OCI-LY3 (cell line): ENCODE measurements around the gene PITPNM3.

Experiments used
- H2AFZ ChIP-seq: fragments of 200-600, 300-600 bp; shearing (Covaris generic); 2 replicates; pipeline ENCODE4 v1.6.0; 2014; ENCODE audit warnings: antibody characterized with exemption, low read depth, low read length
- H3K27ac ChIP-seq: fragments of 200-600, 300-600 bp; sonication (generic); 2 replicates; pipeline ENCODE4 v1.5.1; 2014; ENCODE audit warnings: mild to moderate bottlenecking, low read length, moderate library complexity, mixed read lengths
- H3K27me3 ChIP-seq: fragments of 200-600, 300-600 bp; sonication (generic); 2 replicates; pipeline ENCODE4 v1.6.1; 2014; ENCODE audit warnings: low read depth, low read length, mixed read lengths
- H3K36me3 ChIP-seq: fragments of 200-600, 300-600 bp; sonication (generic); replicated peaks from 2 replicates; pipeline ENCODE3; 2014; ENCODE audit warnings: low read depth, low read length, mixed read lengths
- H3K4me1 ChIP-seq: fragments of 300-600, 200-600 bp; sonication (generic); 2 replicates; pipeline ENCODE4 v1.6.1; 2014; ENCODE audit warnings: low read length, mixed read lengths
- H3K4me2 ChIP-seq: fragments of 200-600, 300-600 bp; sonication (generic); 2 replicates; pipeline ENCODE4 v1.6.1; 2014; ENCODE audit warnings: low read length, mixed read lengths
- H3K4me3 ChIP-seq: fragments of 300-600, 200-600 bp; sonication (generic); 2 replicates; pipeline ENCODE4 v1.5.1; 2014; ENCODE audit warnings: antibody characterized with exemption, mild to moderate bottlenecking, low read length, moderate library complexity
- H3K79me2 ChIP-seq: fragments of 300-600, 200-600 bp; shearing (Covaris generic); 2 replicates; pipeline ENCODE4 v1.6.1; 2014; ENCODE audit warnings: mild to moderate bottlenecking, low read length, mixed read lengths
- H3K9ac ChIP-seq: fragments of 300-600, 200-600 bp; shearing (Covaris generic); 2 replicates; pipeline ENCODE4 v1.6.0; 2014; ENCODE audit warnings: mild to moderate bottlenecking, low read length, moderate library complexity
- H3K9me3 ChIP-seq: fragments of 200-600, 300-600 bp; shearing (Covaris generic); 2 replicates; pipeline ENCODE4 v1.6.1; 2014; ENCODE audit warnings: low read length, mixed read lengths; ENCODE audit not compliant: insufficient read depth
- H4K20me1 ChIP-seq: fragments of 200-600, 300-600 bp; sonication (generic); 2 replicates; pipeline ENCODE4 v1.6.1; 2016; ENCODE audit warnings: low read length, mixed read lengths; ENCODE audit not compliant: insufficient read depth
- EZH2phosphoT487 ChIP-seq: fragments of 200-600 bp; shearing (Covaris generic); IDR thresholded peaks from 2 replicates; pipeline ENCODE4 v1.6.1; 2018; ENCODE audit warnings: antibody characterized with exemption, mixed run types, low read depth
- TF ChIP-seq, protein P1 (sequence below): fragments of 200-600, 300-600 bp; sonication (generic); IDR thresholded peaks from 2 replicates; pipeline ENCODE4 v1.5.1; 2014; ENCODE audit warnings: antibody characterized with exemption, low read length, low read depth

The PITPNM3 gene

GRCh38 chr17:6439951-6440350 is 116.4 kb downstream of the PITPNM3 start:
- no peak overlapping the region for H3K4me2 ChIP-seq
- H3K9ac ChIP-seq, result no peak overlapping the region
- no peak overlapping the region for H2AFZ ChIP-seq

GRCh38 chr17:6437956-6438355 is 118.4 kb downstream of the PITPNM3 start:
- Histone ChIP-seq H3K27ac (no peak overlapping the region), H3K27me3 (peaks cover 14% of the 10 kb centered on the region), H3K79me2 (no peaks in the 10 kb centered on the region), H3K9ac (no peak overlapping the region), H3K9me3 (no peaks in the 10 kb centered on the region), H2AFZ (no peak overlapping the region), H3K4me3 (no peak overlapping the region), H3K36me3 (no peaks in the 10 kb centered on the region), H3K4me2 (no peak overlapping the region), H3K4me1 (no peaks in the 10 kb centered on the region), H4K20me1 (no peaks in the 10 kb centered on the region)
- TF ChIP-seq, protein P1, sequence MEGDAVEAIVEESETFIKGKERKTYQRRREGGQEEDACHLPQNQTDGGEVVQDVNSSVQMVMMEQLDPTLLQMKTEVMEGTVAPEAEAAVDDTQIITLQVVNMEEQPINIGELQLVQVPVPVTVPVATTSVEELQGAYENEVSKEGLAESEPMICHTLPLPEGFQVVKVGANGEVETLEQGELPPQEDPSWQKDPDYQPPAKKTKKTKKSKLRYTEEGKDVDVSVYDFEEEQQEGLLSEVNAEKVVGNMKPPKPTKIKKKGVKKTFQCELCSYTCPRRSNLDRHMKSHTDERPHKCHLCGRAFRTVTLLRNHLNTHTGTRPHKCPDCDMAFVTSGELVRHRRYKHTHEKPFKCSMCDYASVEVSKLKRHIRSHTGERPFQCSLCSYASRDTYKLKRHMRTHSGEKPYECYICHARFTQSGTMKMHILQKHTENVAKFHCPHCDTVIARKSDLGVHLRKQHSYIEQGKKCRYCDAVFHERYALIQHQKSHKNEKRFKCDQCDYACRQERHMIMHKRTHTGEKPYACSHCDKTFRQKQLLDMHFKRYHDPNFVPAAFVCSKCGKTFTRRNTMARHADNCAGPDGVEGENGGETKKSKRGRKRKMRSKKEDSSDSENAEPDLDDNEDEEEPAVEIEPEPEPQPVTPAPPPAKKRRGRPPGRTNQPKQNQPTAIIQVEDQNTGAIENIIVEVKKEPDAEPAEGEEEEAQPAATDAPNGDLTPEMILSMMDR, result no peak
- TF ChIP-seq EZH2phosphoT487, result no peak

More at GRCh38 chr17:6439951-6440350, 116.4 kb downstream of the PITPNM3 start:
- Histone ChIP-seq H3K36me3 (no peaks in the 10 kb centered on the region), H4K20me1 (no peaks in the 10 kb centered on the region), H3K79me2 (no peaks in the 10 kb centered on the region), H3K4me1 (no peaks in the 10 kb centered on the region), H3K27me3 (peaks cover 14% of the 10 kb centered on the region), H3K9me3 (no peaks in the 10 kb centered on the region), H3K4me3 (no peak overlapping the region), H3K27ac (no peak overlapping the region)
- TF ChIP-seq, protein P1, result no peak
- TF ChIP-seq EZH2phosphoT487, result no peak

DNA sequence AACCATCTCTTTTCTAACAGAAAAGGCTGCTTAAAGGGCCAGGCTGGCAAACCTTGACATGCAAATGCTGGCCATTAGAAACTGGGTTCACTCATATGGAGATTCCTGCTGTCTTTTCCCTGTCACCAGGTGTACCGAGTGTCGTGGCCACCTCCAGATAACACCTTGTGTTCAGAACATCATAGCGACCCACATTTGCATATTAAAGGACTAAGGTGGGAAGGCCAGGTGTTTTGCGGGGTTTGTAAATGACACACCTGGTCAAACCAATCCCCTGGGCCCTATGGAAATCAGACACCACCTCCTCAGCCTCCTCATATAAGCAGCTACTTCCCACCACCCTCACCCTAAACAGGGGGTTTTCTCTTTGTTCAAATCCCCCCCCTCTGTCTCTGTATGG is 118.9 kb downstream of the PITPNM3 start:
- Histone ChIP-seq H3K9me3 (no peaks in the 10 kb centered on the region), H3K9ac (no peak overlapping the region), H3K27me3 (peaks cover 14% of the 10 kb centered on the region), H3K27ac (no peak overlapping the region), H3K36me3 (no peaks in the 10 kb centered on the region), H3K4me2 (no peak overlapping the region), H4K20me1 (no peaks in the 10 kb centered on the region), H3K79me2 (no peaks in the 10 kb centered on the region), H3K4me1 (no peaks in the 10 kb centered on the region), H3K4me3 (no peak overlapping the region), H2AFZ (no peak overlapping the region)
- TF ChIP-seq, protein P1, result no peak
- no peak for TF ChIP-seq EZH2phosphoT487

DNA sequence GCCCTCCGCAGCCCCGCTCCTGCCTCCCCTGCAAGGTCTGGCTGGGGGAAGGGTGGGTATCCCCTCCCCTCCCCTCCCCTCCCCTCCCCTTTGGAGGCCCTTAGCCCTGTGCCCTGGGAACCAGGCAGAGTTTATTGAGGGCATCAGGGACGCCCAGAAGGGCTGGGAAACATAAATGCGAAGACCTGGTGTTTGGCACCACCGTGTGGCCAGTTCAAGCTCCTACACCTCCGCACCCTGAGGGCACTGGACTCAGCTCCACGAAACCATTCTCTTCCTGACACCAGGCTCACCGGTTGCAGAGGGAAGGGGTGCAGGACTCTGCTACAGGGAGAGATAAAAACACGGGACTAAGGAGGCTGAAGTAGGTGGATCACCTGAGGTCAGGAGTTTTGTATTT is 120.4 kb downstream of the PITPNM3 start:
- no peak overlapping the region for H2AFZ ChIP-seq
- H3K4me3 ChIP-seq, result no peak overlapping the region
- no peak overlapping the region for H3K9ac ChIP-seq
- H4K20me1 ChIP-seq, result no peaks in the 10 kb centered on the region
- no peaks in the 10 kb centered on the region for H3K79me2 ChIP-seq
- TF ChIP-seq EZH2phosphoT487, result no peak
- TF ChIP-seq, protein P1, result peak; percentile 59
- no peaks in the 10 kb centered on the region for H3K36me3 ChIP-seq
- H3K4me1 ChIP-seq, result no peaks in the 10 kb centered on the region
- no peak overlapping the region for H3K4me2 ChIP-seq
- no peaks in the 10 kb centered on the region for H3K9me3 ChIP-seq
- H3K27ac ChIP-seq, result no peak overlapping the region
- H3K27me3 ChIP-seq, result peaks cover 14% of the 10 kb centered on the region
